HG02981 (cell line): ENCODE measurements around the gene LSAMP.

Experiments
- ATAC-seq: cut with Tn5 transposase; IDR thresholded peaks from one replicate; pipeline ENCODE4 v1.9.1; 2021; ENCODE audit warnings: mild to moderate bottlenecking, moderate library complexity; ENCODE audit not compliant: unreplicated experiment

The LSAMP gene

GRCh38 chr3:116176974-116177555 is 268.2 kb downstream of the LSAMP start:
- ATAC-seq: no peak

GRCh38 chr3:116166121-116166520 is 279.2 kb downstream of the LSAMP start:
- ATAC-seq: no peak

- no peak for ATAC-seq
These were observed 279.6 kb downstream of the LSAMP start for GRCh38 chr3:116165641-116166040.

GRCh38 chr3:116165135-116165534 is 280.2 kb downstream of the LSAMP start:
- no peak for ATAC-seq

- ATAC-seq: no peak
These were observed 281.2 kb downstream of the LSAMP start for GRCh38 chr3:116164039-116164438.

- no peak for ATAC-seq
These were observed 283.4 kb downstream of the LSAMP start for GRCh38 chr3:116161575-116162525.

GRCh38 chr3:116160594-116160993 is 284.7 kb downstream of the LSAMP start:
- no peak for ATAC-seq

- no peak for ATAC-seq
These were observed 289.4 kb downstream of the LSAMP start for GRCh38 chr3:116155841-116156240.

GRCh38 chr3:116154389-116154788 is 290.9 kb downstream of the LSAMP start:
- no peak for ATAC-seq

GRCh38 chr3:116153174-116153573 is 292.1 kb downstream of the LSAMP start:
- no peak for ATAC-seq

- no peak for ATAC-seq
These were observed 294.6 kb downstream of the LSAMP start for GRCh38 chr3:116150655-116151167.

- no peak for ATAC-seq
These were observed 296.1 kb downstream of the LSAMP start for GRCh38 chr3:116148881-116149851.

GRCh38 chr3:116145613-116146012 is 299.7 kb downstream of the LSAMP start:
- no peak for ATAC-seq

- no peak for ATAC-seq
These were observed 303.6 kb downstream of the LSAMP start for GRCh38 chr3:116141724-116142123.

- no peak for ATAC-seq
These were observed 305.1 kb downstream of the LSAMP start for GRCh38 chr3:116140100-116140689.

- ATAC-seq: no peak
These were observed 305.6 kb downstream of the LSAMP start for GRCh38 chr3:116139641-116140040.

GRCh38 chr3:116135457-116136085 is 309.7 kb downstream of the LSAMP start:
- ATAC-seq: no peak

- no peak for ATAC-seq
These were observed 315.9 kb downstream of the LSAMP start for GRCh38 chr3:116129187-116129946.

GRCh38 chr3:116127464-116127863 is 317.8 kb downstream of the LSAMP start:
- no peak for ATAC-seq
